Ishikawa (cell line): ENCODE results near the gene GMDS.
A peak's percentile ranks its signal among the peaks of the same experiment; 100 is the strongest.

Experiments used
- CEBPB ChIP-seq: IDR thresholded peaks from 2 replicates; pipeline ENCODE4 v1.6.1; 2012
- CREB1 ChIP-seq: IDR thresholded peaks from 2 replicates; pipeline ENCODE4 v1.6.1; 2012; ENCODE audit warnings: low read depth
- EGR1 ChIP-seq: IDR thresholded peaks from 2 replicates; pipeline ENCODE4 v1.6.1; 2012
- EP300 ChIP-seq: IDR thresholded peaks from 2 replicates; pipeline ENCODE4 v1.6.1; 2012; ENCODE audit warnings: borderline replicate concordance
- NFIC ChIP-seq: IDR thresholded peaks from 2 replicates; pipeline ENCODE4 v1.6.1; 2012
- RAD21 ChIP-seq: IDR thresholded peaks from 2 replicates; pipeline ENCODE4 v1.6.1; 2012; ENCODE audit warnings: low read depth
- TAF1 ChIP-seq: IDR thresholded peaks from 2 replicates; pipeline ENCODE4 v1.6.1; 2012; ENCODE audit warnings: low read depth, mild to moderate bottlenecking
- TCF12 ChIP-seq: IDR thresholded peaks from 2 replicates; pipeline ENCODE4 v1.6.1; 2012; ENCODE audit warnings: low read depth
- TEAD4 ChIP-seq: IDR thresholded peaks from 2 replicates; pipeline ENCODE4 v1.6.1; 2012
- YY1 ChIP-seq: IDR thresholded peaks from 2 replicates; pipeline ENCODE4 v1.6.1; 2012; ENCODE audit warnings: low read depth
- ZBTB7A ChIP-seq: IDR thresholded peaks from 2 replicates; pipeline ENCODE4 v1.6.1; 2012; ENCODE audit warnings: low read depth
- TF ChIP-seq, protein P1 (sequence below): IDR thresholded peaks from 2 replicates; pipeline ENCODE4 v1.6.1; 2012
- TF ChIP-seq, protein P2 (sequence below): IDR thresholded peaks from 2 replicates; pipeline ENCODE4 v1.6.1; 2012
- TF ChIP-seq, protein P3 (sequence below): IDR thresholded peaks from 2 replicates; pipeline ENCODE4 v1.6.1; 2012; ENCODE audit warnings: low read depth, mild to moderate bottlenecking

DNA sequence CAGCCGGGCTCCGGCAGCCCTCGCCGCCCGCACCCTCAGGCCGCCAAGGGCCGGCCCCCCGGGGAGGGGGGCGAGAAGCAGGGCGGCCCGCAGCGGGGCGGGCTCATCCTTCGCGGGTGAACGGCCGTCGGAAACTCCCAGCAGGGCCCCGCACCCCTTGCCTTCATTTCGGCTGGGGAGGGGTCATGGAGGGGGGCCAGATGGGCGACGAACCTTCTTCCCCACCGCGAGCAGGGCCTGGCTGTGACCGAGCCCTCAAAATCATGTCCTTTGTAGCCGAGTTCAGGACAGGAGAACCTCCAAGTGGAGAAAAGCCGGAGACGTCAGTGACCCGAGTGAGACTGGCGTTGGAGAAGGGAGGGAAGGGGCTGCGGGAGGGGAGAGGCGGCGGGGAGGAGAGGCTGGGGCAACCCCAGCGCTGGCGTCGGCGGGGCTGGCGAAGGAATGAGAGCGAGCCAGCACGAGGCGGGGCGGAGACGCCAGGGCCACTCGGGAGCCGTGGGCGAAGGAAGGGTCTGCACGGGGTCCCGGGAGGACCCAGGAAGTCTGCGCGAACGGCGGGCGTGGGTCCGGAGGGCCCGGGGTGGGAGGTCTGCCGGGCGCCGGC is 636.3 kb downstream of the GMDS start:
- no peak for TF ChIP-seq TEAD4
- TF ChIP-seq EGR1, result no peak
- TF ChIP-seq, protein P1, sequence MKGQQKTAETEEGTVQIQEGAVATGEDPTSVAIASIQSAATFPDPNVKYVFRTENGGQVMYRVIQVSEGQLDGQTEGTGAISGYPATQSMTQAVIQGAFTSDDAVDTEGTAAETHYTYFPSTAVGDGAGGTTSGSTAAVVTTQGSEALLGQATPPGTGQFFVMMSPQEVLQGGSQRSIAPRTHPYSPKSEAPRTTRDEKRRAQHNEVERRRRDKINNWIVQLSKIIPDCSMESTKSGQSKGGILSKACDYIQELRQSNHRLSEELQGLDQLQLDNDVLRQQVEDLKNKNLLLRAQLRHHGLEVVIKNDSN, result no peak
- TF ChIP-seq, protein P2, sequence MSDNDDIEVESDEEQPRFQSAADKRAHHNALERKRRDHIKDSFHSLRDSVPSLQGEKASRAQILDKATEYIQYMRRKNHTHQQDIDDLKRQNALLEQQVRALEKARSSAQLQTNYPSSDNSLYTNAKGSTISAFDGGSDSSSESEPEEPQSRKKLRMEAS, result peak; percentile 81; the same call in 1 of the 2 replicates
- TF ChIP-seq TAF1, result no peak
- TF ChIP-seq, protein P3, sequence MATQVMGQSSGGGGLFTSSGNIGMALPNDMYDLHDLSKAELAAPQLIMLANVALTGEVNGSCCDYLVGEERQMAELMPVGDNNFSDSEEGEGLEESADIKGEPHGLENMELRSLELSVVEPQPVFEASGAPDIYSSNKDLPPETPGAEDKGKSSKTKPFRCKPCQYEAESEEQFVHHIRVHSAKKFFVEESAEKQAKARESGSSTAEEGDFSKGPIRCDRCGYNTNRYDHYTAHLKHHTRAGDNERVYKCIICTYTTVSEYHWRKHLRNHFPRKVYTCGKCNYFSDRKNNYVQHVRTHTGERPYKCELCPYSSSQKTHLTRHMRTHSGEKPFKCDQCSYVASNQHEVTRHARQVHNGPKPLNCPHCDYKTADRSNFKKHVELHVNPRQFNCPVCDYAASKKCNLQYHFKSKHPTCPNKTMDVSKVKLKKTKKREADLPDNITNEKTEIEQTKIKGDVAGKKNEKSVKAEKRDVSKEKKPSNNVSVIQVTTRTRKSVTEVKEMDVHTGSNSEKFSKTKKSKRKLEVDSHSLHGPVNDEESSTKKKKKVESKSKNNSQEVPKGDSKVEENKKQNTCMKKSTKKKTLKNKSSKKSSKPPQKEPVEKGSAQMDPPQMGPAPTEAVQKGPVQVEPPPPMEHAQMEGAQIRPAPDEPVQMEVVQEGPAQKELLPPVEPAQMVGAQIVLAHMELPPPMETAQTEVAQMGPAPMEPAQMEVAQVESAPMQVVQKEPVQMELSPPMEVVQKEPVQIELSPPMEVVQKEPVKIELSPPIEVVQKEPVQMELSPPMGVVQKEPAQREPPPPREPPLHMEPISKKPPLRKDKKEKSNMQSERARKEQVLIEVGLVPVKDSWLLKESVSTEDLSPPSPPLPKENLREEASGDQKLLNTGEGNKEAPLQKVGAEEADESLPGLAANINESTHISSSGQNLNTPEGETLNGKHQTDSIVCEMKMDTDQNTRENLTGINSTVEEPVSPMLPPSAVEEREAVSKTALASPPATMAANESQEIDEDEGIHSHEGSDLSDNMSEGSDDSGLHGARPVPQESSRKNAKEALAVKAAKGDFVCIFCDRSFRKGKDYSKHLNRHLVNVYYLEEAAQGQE, result no peak
- no peak for TF ChIP-seq YY1
- no peak for TF ChIP-seq TCF12
- TF ChIP-seq RAD21, result no peak
- no peak for TF ChIP-seq CREB1
- TF ChIP-seq CEBPB, result no peak
- peak; percentile 80 for TF ChIP-seq ZBTB7A
- TF ChIP-seq NFIC, result no peak
- no peak for TF ChIP-seq EP300
